ENCODE measurements around the gene TFDP3. TPM values are rescaled to one million over a fixed set of nuclear protein-coding genes. Genes with fewer than 3 reads are reported as not detected.

TFDP3 gene
- total RNA-seq, 2 experiments from 2014 or later, result not detected

DNA sequence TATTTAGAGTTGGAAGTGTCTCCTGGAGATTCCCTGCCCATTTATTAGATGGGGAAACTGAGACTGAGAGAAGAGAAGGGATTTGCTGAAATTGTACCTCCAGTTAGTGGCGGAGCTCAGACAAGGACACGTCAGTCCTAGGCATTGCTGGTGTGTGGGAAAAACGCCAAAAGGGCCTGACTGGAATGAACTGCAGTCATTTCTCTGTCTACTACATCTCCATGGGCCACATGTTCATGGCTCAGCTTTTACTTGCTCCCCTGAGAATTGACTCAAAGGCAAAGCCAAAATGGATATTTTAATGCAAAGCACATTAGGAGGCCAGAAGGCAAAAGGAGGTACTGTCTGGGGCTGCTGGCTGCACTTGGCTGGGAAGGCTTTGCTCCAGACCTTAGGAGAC is 3.9 kb downstream of the TFDP3 start:
- DNase-seq (no peak), ATAC-seq (no peak)
- H3K27me3 Mint-ChIP-seq, result no peaks in the 10 kb centered on the region
- ChIA-PET CTCF (no interaction called here), POLR2A (no interaction called here)
- H3K27ac Mint-ChIP-seq, result no peak overlapping the region
- no peak overlapping the region for H3K4me3 Mint-ChIP-seq
- no peaks in the 10 kb centered on the region for H3K36me3 Mint-ChIP-seq (ENCODE audit: low read depth)
- no peaks in the 10 kb centered on the region for H3K4me1 Mint-ChIP-seq (ENCODE audit: low read depth)
- TF ChIP-seq, protein P1, sequence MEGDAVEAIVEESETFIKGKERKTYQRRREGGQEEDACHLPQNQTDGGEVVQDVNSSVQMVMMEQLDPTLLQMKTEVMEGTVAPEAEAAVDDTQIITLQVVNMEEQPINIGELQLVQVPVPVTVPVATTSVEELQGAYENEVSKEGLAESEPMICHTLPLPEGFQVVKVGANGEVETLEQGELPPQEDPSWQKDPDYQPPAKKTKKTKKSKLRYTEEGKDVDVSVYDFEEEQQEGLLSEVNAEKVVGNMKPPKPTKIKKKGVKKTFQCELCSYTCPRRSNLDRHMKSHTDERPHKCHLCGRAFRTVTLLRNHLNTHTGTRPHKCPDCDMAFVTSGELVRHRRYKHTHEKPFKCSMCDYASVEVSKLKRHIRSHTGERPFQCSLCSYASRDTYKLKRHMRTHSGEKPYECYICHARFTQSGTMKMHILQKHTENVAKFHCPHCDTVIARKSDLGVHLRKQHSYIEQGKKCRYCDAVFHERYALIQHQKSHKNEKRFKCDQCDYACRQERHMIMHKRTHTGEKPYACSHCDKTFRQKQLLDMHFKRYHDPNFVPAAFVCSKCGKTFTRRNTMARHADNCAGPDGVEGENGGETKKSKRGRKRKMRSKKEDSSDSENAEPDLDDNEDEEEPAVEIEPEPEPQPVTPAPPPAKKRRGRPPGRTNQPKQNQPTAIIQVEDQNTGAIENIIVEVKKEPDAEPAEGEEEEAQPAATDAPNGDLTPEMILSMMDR (IDR thresholded peaks at IDR 0.05), result no peak
- no peaks in the 10 kb centered on the region for H3K9me3 Mint-ChIP-seq
- intact Hi-C loops (cut with micrococcal nuclease), result no loop called here

GRCh38 chrX:133213117-133213516 is 5.0 kb downstream of the TFDP3 start:
- CTCF ChIA-PET, result no interaction called here

GRCh38 chrX:133207751-133208150 is 10.4 kb downstream of the TFDP3 start:
- ATAC-seq, result no peak
- POLR2A ChIA-PET, result no interaction called here
- no peak overlapping the region for H3K27ac Mint-ChIP-seq
- intact Hi-C loops (cut with micrococcal nuclease), result no loop called here
- CTCF ChIA-PET, result no interaction called here
- H3K4me3 Mint-ChIP-seq, result no peak overlapping the region
- H3K36me3 Mint-ChIP-seq (ENCODE audit: low read depth), result no peaks in the 10 kb centered on the region
- DNase-seq, result no peak
- no peaks in the 10 kb centered on the region for H3K4me1 Mint-ChIP-seq (ENCODE audit: low read depth)
- H3K27me3 Mint-ChIP-seq, result no peaks in the 10 kb centered on the region
- TF ChIP-seq, protein P1 (IDR thresholded peaks at IDR 0.05), result no peak
- no peaks in the 10 kb centered on the region for H3K9me3 Mint-ChIP-seq

More at GRCh38 chrX:133213117-133213516, 5.0 kb downstream of the TFDP3 start:
- no peak overlapping the region for H3K4me3 Mint-ChIP-seq
- no peaks in the 10 kb centered on the region for H3K9me3 Mint-ChIP-seq
- H3K27ac Mint-ChIP-seq, result no peak overlapping the region
- TF ChIP-seq, protein P1 (IDR thresholded peaks at IDR 0.05), result no peak
- H3K27me3 Mint-ChIP-seq, result no peaks in the 10 kb centered on the region
- H3K4me1 Mint-ChIP-seq (ENCODE audit: low read depth), result no peaks in the 10 kb centered on the region
- POLR2A ChIA-PET, result no interaction called here
- no peak for ATAC-seq
- DNase-seq, result no peak
- intact Hi-C loops (cut with micrococcal nuclease), result no loop called here
- no peaks in the 10 kb centered on the region for H3K36me3 Mint-ChIP-seq (ENCODE audit: low read depth)

- CTCF ChIA-PET, result no interaction called here
- ATAC-seq, result no peak
- DNase-seq, result no peak
- H3K27ac Mint-ChIP-seq, result no peak overlapping the region
- intact Hi-C loops (cut with micrococcal nuclease), result no loop called here
- no peaks in the 10 kb centered on the region for H3K4me1 Mint-ChIP-seq (ENCODE audit: low read depth)
- no peaks in the 10 kb centered on the region for H3K9me3 Mint-ChIP-seq
- TF ChIP-seq, protein P1 (IDR thresholded peaks at IDR 0.05), result no peak
- no peaks in the 10 kb centered on the region for H3K36me3 Mint-ChIP-seq (ENCODE audit: low read depth)
- H3K4me3 Mint-ChIP-seq, result no peak overlapping the region
- POLR2A ChIA-PET, result no interaction called here
- peaks cover 3% of the 10 kb centered on the region for H3K27me3 Mint-ChIP-seq
Observed at GRCh38 chrX:133191739-133192039, 26.5 kb downstream of the TFDP3 start.

- H3K27ac Mint-ChIP-seq, result no peak overlapping the region
- DNase-seq (no peak), ATAC-seq (no peak)
- H3K9me3 Mint-ChIP-seq, result no peaks in the 10 kb centered on the region
- H3K4me1 Mint-ChIP-seq (ENCODE audit: low read depth), result no peaks in the 10 kb centered on the region
- POLR2A ChIA-PET, result no interaction called here
- CTCF ChIA-PET, result no interaction called here
- TF ChIP-seq, protein P1 (IDR thresholded peaks at IDR 0.05), result no peak
- H3K27me3 Mint-ChIP-seq, result peaks cover 3% of the 10 kb centered on the region
- H3K36me3 Mint-ChIP-seq (ENCODE audit: low read depth), result no peaks in the 10 kb centered on the region
- intact Hi-C loops (cut with micrococcal nuclease), result no loop called here
- H3K4me3 Mint-ChIP-seq, result no peak overlapping the region
Observed at GRCh38 chrX:133190877-133191738, 27.0 kb downstream of the TFDP3 start.

Data from activated CD8-positive, alpha-beta T cell treated with anti-CD3 and anti-CD28 coated beads for 36 hours (primary cell).